Measurements from ENCODE around the gene SPRYD7.
A peak's percentile ranks its signal among the peaks of the same experiment; 100 is the strongest.
"Not testable (repeated sequence)": the region's sequence is repeated elsewhere in the genome, so short reads cannot be mapped to it uniquely, and the experiment has no call there.

SPRYD7 gene

GRCh38 chr13:49936075-49936967 lies at the start of gene SPRYD7:
Gene SPRYD7 (minus strand): TSS chr13:49936340. CDS start chr13:49936235, 105 bp downstream.
- DNase-seq (ENCODE audit: low read depth, low spot score) = peak; percentile 93

GRCh38 chr13:49985129-49985528 lies 49.0 kb upstream of the SPRYD7 start:
- no peak for DNase-seq (ENCODE audit: low read depth, low spot score)

GRCh38 chr13:49980266-49980665 lies 44.1 kb upstream of the SPRYD7 start:
- DNase-seq (ENCODE audit: low read depth, low spot score) = no peak

GRCh38 chr13:49977992-49978391 lies 41.9 kb upstream of the SPRYD7 start:
- DNase-seq (ENCODE audit: low read depth, low spot score) = no peak

- DNase-seq (ENCODE audit: low read depth, low spot score) = no peak
Measured at GRCh38 chr13:49976314-49977258, 40.4 kb upstream of the SPRYD7 start.

GRCh38 chr13:49975826-49976225 lies 39.7 kb upstream of the SPRYD7 start:
- DNase-seq (ENCODE audit: low read depth, low spot score) = no peak

- no peak for DNase-seq (ENCODE audit: low read depth, low spot score)
Measured at GRCh38 chr13:49972709-49973108, 36.6 kb upstream of the SPRYD7 start.

- no peak for DNase-seq (ENCODE audit: low read depth, low spot score)
Measured at GRCh38 chr13:49967456-49967855, 31.3 kb upstream of the SPRYD7 start.

- no peak for DNase-seq (ENCODE audit: low read depth, low spot score)
Measured at GRCh38 chr13:49958321-49958720, 22.2 kb upstream of the SPRYD7 start.

- DNase-seq (ENCODE audit: low read depth, low spot score) = no peak
Measured at GRCh38 chr13:49956131-49956530, 20.0 kb upstream of the SPRYD7 start.

GRCh38 chr13:49954674-49955455 lies 18.7 kb upstream of the SPRYD7 start:
- no peak for DNase-seq (ENCODE audit: low read depth, low spot score)

- no peak for DNase-seq (ENCODE audit: low read depth, low spot score)
Measured at GRCh38 chr13:49953560-49953959, 17.4 kb upstream of the SPRYD7 start.

GRCh38 chr13:49951754-49952535 lies 15.8 kb upstream of the SPRYD7 start:
- no peak for DNase-seq (ENCODE audit: low read depth, low spot score)

- not testable (repeated sequence) for DNase-seq (ENCODE audit: low read depth, low spot score)
Measured at GRCh38 chr13:49948777-49949270, 12.7 kb upstream of the SPRYD7 start.

GRCh38 chr13:49939321-49939720 lies 3.2 kb upstream of the SPRYD7 start:
- DNase-seq (ENCODE audit: low read depth, low spot score) = no peak

GRCh38 chr13:49938921-49939320 lies 2.8 kb upstream of the SPRYD7 start:
- DNase-seq (ENCODE audit: low read depth, low spot score) = no peak

GRCh38 chr13:49938314-49938713 lies 2.2 kb upstream of the SPRYD7 start:
- DNase-seq (ENCODE audit: low read depth, low spot score) = no peak

- no peak for DNase-seq (ENCODE audit: low read depth, low spot score)
Measured at GRCh38 chr13:49936968-49937273, 781 bp upstream of the SPRYD7 start.

GRCh38 chr13:49935171-49936074 lies 717 bp downstream of the SPRYD7 start:
- peak; percentile 6 for DNase-seq (ENCODE audit: low read depth, low spot score)

GRCh38 chr13:49933511-49933910 lies 2.6 kb downstream of the SPRYD7 start:
- no peak for DNase-seq (ENCODE audit: low read depth, low spot score)

Data from smooth muscle cell of the brain vasculature (primary cell).